GM21423 (cell line): ENCODE results near the gene PEX14.

ENCODE experiments used
- ATAC-seq: cut with Tn5 transposase; IDR thresholded peaks from one replicate; pipeline ENCODE4 v1.9.1; 2021; ENCODE audit warnings: mild to moderate bottlenecking, moderate library complexity; ENCODE audit not compliant: unreplicated experiment

The PEX14 gene

DNA sequence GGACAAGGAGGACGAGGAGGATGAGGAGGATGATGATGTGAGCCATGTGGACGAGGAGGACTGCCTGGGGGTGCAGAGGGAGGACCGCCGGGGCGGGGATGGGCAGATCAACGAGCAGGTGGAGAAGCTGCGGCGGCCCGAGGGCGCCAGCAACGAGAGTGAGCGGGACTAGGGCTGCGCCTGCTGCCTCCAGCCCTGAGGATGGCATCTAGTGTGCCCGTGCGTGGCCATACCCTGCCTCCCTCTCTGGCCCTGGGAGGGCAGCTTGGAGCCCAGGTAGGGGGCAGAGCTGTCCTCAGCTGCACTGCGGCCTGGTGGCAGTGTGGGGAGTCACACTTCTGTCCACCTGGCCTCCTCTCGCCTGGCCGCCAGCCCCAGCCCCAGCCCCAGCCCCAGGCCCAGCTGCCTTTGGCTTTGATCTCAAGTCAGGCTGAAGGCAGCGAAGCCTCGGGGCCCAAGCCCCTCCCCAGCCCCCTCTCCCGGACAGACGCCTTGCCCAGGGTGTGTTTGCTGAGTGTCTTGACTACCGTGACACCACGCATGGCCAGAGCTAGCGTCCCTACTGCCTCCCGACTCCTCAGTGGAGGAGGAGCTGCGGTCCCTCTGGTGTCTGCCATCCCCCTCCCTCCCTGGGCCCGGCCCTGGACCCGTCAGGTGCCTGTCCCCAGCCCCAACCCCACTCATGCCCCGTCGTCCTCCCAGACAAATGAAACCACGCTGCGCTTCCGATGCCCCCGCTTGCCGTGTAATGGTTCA, 155.2 kb downstream of the PEX14 start:
- ATAC-seq, result no peak

DNA sequence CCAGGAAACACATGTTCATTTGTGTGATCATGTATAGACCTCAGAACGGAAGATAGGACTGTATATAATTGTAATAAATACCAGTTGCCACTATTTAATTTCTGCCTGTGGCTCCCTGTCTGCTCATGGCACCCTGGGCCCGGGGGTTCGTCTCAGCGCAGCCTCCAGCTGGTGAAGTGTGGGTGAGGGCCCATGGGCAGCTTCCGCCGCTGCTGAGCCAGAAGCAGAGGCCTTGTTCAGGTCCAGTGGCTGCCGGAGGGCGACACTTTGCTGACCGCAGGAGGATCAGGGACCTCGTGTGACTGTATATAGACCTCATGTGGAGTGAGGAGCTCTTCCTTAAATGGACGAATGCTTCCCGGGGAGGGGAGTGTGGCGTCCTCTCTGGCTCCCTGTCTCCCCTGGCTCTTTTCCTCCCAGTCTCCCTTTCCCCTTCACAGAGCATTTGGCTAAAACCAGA, 155.9 kb downstream of the PEX14 start:
- ATAC-seq, result no peak

DNA sequence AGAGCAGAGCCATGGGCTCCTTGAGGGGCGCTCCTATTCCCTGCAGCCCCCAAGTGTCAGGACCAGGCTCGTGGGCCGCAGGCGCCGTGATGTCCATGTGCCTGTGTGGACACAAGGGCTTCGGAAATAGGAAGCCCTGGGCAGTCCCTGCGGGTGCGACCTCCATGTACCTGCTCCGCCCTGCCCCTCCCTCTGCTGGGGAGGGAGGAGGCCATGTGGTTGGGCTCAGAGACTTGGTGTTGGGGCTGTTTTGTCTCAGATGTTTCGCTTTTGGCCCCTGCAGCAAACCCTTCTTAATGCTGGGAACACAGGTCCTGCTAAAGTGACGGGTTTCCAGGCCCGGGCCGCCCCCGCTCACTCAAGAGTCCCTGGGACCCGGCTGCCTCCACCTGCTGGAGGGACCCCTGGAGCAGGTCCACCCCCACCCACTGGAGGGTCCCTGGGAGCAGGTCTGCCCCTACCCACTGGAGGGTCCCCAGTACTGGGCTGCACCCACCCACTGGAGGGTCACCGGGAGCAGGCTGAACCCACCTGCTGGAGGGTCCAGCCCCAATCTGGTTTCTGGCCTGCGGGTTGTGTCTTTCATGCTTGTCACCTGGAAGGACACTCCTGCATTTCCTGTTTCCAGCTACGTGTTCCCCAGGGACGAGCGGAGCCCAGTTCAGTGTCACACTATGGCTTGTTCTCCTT, 156.5 kb downstream of the PEX14 start:
- ATAC-seq, result no peak

DNA sequence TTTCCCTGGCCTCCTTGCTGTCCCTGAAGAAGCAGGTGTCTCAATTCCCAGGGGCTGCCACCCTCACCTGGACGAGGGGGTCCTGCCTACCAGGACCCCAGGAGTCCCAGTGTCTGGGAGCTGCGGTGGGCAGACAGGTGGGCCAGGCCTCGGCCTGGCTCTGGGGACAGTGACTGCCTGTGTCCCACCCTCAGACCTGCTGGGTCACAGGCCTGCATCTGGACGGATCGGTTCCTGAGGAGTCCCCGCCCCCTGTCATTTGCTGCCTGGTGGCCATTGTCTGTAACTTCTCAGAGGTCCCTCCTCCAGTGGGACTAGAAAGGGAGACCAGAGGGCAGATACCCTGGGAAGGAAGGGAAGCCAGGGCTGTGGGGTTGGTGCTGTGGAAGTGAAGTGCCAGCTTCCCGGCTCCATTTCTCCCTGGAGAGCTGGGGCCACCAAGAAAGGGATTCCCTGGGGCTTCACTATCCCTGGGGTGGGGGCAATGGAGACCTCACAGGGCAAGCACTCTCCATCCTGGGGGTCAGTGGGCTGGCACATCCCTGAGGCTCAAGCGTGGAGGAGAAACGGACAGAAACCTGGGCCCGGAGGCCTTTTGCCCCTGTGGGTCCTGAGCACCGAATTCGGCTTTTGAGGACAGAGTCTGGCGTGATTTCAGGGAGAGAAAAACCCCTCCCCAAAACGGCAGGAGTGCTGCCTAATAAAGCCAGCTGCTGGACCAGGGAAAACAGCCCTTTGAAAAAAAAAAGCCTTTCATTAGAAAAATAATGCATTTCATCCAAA, 157.3 kb downstream of the PEX14 start:
- no peak for ATAC-seq

DNA sequence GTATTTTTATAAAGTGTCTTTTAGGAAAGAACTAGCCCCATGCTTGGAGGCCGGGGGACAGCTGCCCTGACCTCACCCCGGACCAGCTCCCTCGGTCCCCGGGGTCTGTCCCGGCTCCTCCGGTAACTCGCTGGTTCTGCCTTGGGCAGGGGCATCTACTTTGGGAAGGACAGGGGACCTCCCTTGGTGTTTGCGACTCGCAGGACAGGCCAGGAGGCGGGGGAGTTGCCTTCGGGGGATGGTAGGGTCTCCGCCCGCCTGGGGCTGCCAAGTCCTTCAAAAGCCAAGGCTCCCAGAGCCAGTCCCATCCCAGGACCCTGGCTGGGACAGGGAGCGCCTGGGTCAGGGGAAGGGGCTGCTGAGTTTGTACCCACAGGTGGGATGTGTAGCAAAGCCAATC, 157.9 kb downstream of the PEX14 start:
- ATAC-seq, result no peak

DNA sequence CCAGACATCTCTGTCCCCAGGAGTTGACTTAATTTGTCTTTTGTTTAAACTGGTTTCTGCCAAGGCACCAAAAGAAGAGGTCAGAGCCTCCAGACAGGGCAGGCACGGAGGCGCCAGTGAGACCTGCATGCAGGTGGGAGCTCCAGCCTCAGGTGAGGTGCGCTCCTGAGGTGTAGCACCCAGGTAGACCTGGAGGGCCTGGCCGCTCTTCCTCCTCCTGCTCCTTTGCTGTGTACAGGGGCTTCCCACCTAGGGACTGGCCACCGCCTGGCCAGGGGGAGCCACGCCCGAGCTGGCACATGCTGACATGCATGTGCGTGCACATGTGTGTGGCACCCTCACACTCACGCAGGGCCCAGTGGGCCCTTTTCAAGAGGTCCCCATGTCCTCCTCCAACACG, 158.7 kb downstream of the PEX14 start:
- no peak for ATAC-seq

DNA sequence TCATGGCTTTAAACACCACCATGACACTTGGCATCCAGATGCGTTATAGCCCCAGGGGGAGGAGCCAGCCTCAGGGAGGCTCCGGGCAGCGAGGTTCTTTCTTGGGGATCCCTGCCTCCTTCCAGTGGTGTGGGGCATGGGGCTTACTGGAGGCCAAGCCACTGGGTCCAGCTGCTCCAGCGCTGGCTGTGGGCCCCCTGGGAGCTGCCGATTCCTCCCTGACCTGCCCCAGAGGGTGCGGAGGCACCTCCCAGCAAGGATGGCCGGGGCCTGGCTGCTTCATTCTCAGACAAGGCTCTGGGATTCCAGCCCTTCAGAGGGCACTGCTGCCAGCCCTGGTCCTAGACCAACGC, 159.3 kb downstream of the PEX14 start:
- no peak for ATAC-seq

DNA sequence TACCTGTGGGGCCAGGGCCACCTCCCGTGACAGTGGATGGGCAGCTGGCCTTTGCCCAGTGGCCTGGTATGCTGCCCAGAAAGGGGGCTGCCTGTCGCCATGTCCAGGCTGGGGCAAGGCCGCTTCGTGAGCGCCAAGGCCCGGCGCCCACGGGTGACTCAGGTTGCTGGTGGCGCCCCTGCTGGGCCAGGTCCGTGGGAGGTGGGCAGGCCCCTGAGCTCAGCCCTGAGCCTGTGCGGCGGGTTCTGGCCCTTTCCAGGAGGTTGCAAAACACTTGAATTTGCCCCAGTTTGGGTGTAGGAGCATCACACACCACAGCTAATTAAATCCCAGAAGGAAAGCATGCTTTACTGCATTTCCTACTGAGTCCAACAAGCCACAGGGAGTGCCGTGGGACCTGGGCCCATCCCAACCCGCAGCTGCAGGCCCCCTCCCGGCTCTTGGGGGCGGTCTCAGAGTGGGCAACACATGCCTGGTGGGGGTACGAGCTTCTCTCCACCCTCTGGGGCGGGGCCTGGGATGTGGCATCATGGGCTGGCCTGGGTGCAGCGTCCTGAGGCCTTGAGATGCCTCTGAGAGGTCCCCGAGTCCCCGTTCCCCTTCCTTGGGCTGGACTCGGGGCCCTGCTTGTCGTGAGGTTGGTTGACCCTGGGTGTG, 159.8 kb downstream of the PEX14 start:
- no peak for ATAC-seq

DNA sequence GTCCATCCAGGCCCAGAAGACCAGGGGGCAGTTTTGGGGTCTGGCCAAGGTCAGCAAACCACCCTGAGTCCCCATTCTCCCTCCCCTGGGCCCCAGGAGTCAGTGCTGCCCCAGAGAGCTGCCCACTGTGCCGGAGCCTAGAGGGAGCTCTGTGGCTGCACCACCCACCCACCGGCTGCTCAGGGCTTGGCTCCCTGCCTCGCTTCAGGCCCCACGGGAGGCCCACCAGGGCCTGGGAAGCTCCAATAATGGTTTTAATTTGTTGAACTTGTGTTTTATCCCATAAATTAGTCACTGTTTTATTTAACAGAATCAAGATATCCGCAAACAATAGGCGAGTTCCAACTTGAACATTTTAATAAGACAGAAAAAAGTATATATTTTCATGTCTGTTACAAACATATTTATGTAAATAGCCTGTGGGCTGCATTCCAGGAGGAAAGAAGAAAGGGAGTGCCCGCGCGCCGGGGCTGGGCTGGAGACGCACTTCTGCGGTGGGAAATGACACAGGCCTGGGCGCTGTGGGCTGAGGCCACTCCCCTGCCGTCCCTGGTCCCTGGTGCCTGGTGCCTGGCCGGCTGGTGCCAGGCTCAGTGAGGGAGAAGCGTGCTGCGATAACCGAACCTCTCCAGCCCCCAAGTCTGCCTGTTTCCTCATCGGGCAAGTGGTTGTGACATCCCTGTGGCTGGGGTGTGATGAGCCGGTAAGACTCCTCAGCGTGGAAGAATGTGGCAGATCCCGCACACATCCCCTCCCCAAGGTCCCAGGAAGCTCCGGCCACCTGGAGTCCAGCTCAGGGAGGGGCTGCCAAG, 160.5 kb downstream of the PEX14 start:
- ATAC-seq, result no peak

DNA sequence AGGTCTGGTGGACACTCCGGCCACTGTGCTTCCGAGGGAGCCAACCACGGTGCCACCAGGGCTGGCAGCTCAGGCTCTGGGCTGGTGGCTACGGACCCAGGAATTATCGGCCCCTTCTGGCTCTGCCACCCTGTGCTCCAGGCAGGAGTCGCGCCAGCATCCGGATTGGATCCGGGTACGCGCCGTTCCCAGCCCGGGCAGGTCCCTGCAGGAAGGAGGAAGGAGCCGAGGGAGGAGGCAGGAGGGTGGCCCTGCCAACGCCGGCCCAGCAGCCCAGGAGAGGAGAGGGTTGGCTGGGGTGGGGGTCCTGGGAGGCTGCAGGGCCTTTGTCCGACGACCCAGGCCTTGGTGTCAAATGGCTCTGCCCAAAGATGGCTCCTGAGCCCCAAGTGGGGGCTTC, 161.2 kb downstream of the PEX14 start:
- no peak for ATAC-seq

DNA sequence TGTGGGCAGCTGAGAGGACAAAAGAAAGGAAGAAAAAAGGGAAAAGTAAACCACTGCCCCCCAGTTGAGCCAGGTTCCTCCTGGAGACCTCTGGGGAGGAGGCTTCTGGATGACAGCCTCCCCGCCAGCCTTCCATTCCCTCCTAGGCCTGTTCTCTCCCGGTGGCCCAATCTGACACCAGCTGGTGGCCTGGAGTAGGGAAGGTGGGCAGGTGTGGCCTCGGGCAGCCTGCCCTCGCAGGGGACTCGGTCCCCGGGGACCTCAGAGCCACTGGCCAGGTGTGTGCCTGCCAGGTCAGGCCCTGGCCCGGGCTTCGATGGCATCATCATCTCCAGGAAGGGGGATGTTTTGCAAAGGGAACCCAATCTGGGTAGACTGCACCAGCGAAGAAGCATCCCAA, 162.7 kb downstream of the PEX14 start:
- no peak for ATAC-seq

DNA sequence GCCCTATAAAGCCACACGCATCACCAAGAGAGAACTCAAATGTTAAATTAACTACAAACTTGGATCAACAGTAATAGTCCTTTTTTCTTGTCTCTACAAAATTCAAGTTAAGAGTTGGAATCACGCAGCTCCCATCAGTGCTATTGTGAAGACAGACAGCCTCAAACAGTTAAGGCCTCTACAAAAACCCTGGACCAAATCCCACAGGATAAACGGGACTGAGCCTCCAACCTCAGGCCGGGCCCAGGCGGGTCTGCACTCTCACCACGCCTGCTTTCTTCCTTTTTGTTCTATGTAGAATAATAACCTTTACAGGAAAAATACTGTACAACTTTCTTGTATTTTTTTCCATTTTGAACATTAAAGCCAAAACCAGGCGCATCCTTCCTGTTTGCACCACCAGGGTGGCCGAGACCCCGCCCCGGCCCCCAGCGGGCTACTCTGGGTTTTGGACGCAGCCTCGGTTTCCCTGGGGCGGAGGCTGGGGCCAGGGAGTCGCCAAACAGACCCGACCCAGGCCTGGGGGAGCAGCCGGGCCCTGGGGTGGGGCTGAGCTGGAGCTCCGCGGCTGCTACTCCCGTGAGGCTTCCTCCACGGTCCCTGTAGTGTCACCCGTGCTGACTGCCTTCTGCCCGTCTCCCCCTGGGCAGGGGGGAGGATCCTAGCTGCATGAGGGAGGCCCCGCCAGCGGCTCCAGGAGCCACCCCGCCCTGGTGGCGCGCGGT, 163.2 kb downstream of the PEX14 start:
- no peak for ATAC-seq

DNA sequence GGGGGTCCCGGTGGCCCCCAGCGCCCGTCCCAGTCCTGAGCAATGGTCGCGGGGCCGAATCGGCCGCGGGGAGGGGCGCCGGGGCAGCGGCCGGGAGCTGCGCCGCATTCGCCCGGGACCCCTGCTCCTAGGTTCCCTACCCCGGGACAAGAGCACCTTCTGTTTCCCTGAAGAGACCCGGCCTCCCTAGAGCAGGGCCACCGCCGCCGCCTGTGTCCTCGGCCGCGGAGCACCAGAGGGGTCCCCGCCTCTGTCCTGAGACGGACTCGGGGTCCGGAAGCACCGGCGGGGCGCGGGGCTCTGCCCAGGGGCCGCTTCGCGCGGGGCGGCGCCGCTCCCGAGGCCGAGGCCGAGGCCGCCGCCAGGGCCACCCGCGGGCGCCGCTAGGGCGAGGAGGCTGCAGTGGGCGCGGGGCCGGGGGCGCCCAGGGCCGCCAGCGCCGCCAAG, 163.8 kb downstream of the PEX14 start:
- no peak for ATAC-seq

DNA sequence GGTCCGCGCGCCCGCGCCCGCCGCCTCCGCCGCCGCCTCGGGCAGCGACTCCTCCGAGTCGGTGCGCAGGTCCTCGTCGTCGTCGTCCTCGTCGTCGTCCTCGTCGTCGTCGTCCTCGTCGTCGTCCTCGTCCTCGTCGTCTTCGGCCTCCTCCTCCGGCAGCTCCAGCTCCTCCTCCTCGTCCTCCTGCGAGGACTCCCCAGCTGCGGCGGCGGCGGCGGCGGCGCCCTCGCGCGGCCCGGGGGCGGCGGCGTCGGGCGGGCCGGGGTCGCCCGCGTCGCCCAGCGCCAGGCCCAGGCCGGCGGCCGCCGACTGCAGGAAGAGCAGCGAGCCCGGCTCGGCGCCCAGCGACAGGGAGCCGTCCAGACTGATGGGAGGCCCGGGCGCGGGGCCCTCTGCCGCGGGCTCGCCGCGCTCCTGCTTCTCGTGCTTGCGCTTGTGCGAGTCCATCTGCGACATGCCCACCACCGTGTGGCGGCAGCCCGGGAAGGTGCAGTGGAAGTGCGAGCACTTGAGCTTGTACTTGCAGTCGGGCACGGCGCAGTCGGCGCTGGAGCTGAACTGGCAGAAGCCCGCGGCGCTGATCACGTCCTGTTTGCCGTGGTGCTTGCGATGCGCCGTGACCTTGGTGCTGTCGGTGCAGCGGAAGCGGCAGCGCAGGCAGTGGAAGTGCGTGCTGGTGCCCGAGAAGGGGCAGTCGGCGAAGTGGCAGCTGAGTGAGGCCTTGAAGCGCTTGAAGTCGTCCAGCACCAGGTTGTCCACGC, 164.4 kb downstream of the PEX14 start:
- no peak for ATAC-seq

DNA sequence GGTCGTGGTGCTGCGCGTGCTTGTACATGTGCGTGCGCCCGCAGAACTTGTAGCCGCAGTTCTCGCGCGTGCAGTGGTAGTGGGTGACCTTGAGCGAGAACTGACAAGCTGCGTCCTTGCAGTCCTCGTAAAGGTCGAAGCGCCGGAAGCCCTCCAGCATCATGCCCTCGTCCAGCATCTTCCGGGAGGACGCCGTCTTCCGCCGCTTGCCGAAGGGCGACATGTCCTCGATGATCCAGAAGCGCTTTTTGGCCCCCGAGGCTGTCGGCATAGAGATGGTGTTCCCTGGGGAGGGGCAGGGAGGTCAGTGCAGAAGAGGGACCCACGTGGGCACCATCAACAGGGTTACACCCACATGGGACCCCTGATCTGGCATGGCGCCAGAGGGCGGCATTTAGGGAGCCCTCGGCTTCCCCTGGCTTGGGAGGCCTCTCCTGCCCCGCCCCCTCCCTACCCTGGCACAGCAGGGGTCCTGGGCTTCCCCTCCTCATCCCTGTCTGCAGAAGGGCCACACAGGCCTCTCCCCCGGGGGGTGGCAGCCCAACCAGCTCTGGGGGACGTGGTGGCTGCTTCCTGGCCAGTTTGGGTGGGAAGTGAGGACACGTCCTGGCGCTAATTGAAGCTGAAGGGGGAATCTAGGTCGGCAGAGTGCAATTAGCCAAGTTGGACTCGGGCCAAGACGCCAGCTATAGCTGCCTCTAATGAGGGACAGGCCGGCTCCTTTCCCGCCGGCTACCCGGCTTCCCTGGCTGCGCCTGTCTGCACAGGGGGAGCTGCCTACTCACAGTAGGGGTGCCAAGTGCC, 165.2 kb downstream of the PEX14 start:
- ATAC-seq, result no peak

DNA sequence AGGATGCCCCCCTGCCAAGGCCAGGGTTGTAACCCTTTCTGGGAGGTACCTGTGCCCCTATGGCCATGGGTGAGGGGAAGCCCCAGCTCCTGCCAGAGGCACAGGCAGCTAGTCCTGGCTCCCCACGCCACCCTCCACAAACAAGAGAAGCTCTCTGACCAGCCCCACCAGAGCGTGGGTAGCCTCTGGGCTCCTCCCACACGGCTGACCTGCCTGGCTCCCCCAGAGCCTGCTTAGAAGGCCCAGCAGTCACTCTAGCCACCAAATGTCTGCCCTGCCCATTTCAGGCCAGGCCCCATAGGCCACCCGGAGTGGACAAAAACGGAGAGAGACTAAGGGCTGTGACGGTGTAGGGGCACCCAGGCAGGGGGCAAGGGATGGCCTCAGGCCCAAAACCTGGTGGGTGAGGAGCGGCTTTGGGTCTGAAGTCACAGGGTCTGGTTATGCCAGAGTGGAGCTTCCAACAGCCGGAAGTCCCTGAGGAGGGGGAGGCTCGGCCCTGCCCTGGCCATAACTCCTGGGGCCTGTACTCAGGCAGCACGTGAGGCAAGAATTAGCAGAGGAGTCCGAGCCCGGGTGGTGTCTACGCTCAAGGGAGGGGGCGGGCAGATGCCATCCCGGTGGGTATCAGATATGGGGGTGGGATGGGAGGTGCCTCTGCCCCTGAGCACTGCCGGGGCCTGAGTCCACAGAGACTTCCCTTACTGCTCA, 166.2 kb downstream of the PEX14 start:
- no peak for ATAC-seq

DNA sequence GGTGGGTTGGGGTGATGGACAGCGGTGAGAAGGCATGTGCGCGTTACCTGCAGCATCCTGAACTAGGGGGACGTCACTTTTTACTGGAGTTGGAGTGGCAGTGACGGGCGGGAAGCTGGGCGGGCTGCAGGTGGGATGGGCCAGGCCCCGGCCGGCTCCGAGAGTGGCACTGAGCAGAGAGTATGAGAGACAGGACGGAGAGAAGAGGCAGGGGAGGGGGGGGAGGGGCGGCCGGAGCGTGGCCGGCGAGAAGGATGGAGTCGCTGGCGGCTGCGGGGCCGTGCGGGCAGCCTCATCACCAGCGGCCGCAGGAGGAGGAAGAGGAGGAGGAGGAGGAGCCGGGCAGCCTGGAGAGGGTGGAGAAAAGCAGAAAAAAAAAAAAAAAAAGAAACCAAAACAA, 167.2 kb downstream of the PEX14 start:
- no peak for ATAC-seq
